Motor neuron (in vitro differentiated cells): ENCODE measurements around the gene KCND2. TPM values are rescaled to one million over a fixed set of nuclear protein-coding genes. Genes with fewer than 3 reads are reported as not detected.
A peak's percentile ranks its signal among the peaks of the same experiment; 100 is the strongest.
"Not testable (repeated sequence)": the region's sequence is repeated elsewhere in the genome, so short reads cannot be mapped to it uniquely, and the experiment has no call there.

Experiments used
- ATAC-seq, 8 experiments: fragments of 200-7000 bp; cut with Tn5 transposase; replicated peaks in 6 of 8; 2 replicates each; pipeline ENCODE4 v1.8.0; 2021; ENCODE audit warnings: mild to moderate bottlenecking in 8 of 8, moderate library complexity in 8 of 8
- H3K27ac ChIP-seq, 2 donors: fragments of 250-450 bp; sonication (Bioruptor Pico); 2 replicates each; pipeline ENCODE4 v1.9.0; 2021; ENCODE audit warnings: antibody characterized with exemption in 2 of 2, mild to moderate bottlenecking in 2 of 2, moderate library complexity in 1 of 2
- H3K4me1 ChIP-seq, 2 donors: fragments of 250-450 bp; sonication (Bioruptor Pico); replicated peaks in 1 of 2; 2 replicates each; pipeline ENCODE4 v1.6.1; 2021; ENCODE audit warnings: antibody characterized with exemption in 2 of 2, mild to moderate bottlenecking in 2 of 2, moderate library complexity in 1 of 2
- H3K4me3 ChIP-seq, 5 donors: fragments of 250-450 bp; sonication (Bioruptor Pico); 2 replicates each; pipeline ENCODE4 v1.9.0; 2021; ENCODE audit warnings: antibody characterized with exemption in 5 of 5, mild to moderate bottlenecking in 5 of 5, moderate library complexity in 4 of 5
- WGBS, 10 experiments: fragments of 450-650 bp; shearing (Covaris generic); methylation state at CpG; one replicate each; pipeline ENCODE4 v1.0.0; 2022; 5-methylcytosine and 5-hydroxymethylcytosine counted together
- in situ Hi-C, 9 experiments: fragments of 400-800 bp; cut with MboI; loops; one replicate each; pipeline ENCODE4 v1.15.0; 2021; ENCODE audit warnings: low sequenced_read_pairs in 9 of 9, low pct_unique_long_range_greater_than_20kb in 2 of 9; ENCODE audit not compliant: unreplicated experiment in 9 of 9
- total RNA-seq, 8 experiments: library from RNA; unstranded; fragments of 300-600 nt; gene quantifications; 2 replicates each; pipeline versions ENCODE4 v1.2.3 to v1.2.4, GENCODE V29; 2022

KCND2 gene
- total RNA-seq, 8 experiments from 2014 or later, result 0.36 to 14.7 (median 5.0) TPM

DNA sequence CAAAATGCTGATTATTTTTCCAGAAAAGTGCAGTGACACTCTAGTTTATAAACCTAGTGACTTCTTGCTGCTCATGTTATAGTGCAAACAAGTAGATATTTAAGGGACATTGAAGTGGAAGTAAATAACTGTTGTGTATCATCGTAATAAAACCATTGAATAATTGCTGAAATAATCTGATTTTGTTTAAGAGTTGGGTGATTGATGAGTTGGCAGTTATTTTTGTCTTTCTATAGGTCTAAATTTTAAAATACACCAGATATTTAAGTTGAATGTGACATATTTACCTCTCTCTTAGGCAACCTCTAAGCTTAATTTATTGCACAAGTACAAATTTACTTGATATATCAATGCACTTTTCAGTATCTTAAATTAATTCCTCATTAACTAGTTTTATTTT lies 392.1 kb downstream of the KCND2 start:
- H3K4me3 ChIP-seq, result no peak overlapping the region
- no peak overlapping the region for H3K27ac ChIP-seq
- WGBS, 10 experiments, result 78 to 100% (median 86%) methylated on average over 1 of the region's 1 CpG; no CpG with 5 or more reads in 6 of the 10 experiments
- ATAC-seq, result no peak
- in situ Hi-C loops, result no loop called here
- H3K4me1 ChIP-seq, result peaks cover 0 to 9% of the 10 kb centered on the region in 2 donors

- in situ Hi-C loops, result no loop called here
- H3K4me3 ChIP-seq, result no peak overlapping the region
- ATAC-seq, result no peak
- no peaks in the 10 kb centered on the region for H3K4me1 ChIP-seq
- H3K27ac ChIP-seq, result no peak overlapping the region
- WGBS, 10 experiments, result 22 to 100% (median 80%) methylated on average over 1 to 5 of the region's 5 CpGs
These were observed 402.1 kb downstream of the KCND2 start for GRCh38 chr7:120675076-120675475.

DNA sequence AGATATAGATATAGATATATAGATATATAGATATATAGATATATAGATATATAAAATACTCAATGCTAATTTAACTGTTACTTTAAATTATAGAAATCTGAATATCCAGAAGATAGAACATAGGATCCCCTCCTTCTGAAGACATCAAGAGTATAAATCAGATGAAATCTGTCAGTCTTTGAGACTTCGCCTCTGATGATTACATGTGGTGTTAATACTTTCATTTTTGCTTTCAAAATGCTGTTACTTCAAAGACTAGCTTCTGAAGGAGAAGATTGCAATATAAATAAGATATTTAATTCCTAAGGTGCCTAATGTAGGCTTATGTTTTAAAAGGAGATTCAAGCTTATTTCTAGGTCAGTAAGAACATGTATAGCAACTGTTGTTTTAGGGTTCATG lies 404.6 kb downstream of the KCND2 start:
- WGBS, 10 experiments, result 0 to 100% (median 92%) methylated on average over 1 of the region's 1 CpG; no CpG with 5 or more reads in 2 of the 10 experiments
- in situ Hi-C loops, result no loop called here
- no peak for ATAC-seq
- Histone ChIP-seq H3K27ac (no peak overlapping the region), H3K4me3 (no peak overlapping the region), H3K4me1 (no peaks in the 10 kb centered on the region)

DNA sequence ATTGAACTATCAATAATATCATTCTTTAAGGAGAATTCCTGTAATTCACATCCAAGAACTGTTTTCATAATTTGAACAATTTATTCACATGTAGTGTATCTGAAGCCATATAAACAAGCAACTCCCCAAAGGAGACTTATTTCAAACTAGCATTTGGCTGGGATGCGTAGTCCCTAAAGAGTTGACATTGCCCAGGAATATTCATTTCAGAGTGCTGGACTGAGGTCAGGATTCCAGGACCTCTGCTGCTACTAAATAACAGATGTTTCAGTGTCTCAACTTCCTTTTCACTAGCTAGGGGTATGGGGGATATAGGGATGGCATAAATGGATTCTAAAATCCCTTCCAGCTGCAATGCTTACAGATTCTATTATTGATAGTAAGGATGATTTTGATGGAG lies 408.0 kb downstream of the KCND2 start:
- in situ Hi-C loops, result no loop called here
- ATAC-seq, result no peak
- no peak overlapping the region for H3K4me3 ChIP-seq
- H3K27ac ChIP-seq, result no peak overlapping the region
- no peaks in the 10 kb centered on the region for H3K4me1 ChIP-seq
- 33 to 100% (median 83%) methylated on average over 1 of the region's 1 CpG; no CpG with 5 or more reads in 6 of the 10 experiments for WGBS, 10 experiments

GRCh38 chr7:120684463-120684862 lies 411.5 kb downstream of the KCND2 start:
- H3K4me1 ChIP-seq, result peaks cover 0 to 7% of the 10 kb centered on the region in 2 donors
- no peak overlapping the region for H3K4me3 ChIP-seq
- in situ Hi-C loops, result no loop called here
- WGBS, 10 experiments, result 0 to 100% (median 69%) methylated on average over 1 to 4 of the region's 6 CpGs; no CpG with 5 or more reads in 2 of the 10 experiments
- H3K27ac ChIP-seq, result no peak overlapping the region
- no peak for ATAC-seq

DNA sequence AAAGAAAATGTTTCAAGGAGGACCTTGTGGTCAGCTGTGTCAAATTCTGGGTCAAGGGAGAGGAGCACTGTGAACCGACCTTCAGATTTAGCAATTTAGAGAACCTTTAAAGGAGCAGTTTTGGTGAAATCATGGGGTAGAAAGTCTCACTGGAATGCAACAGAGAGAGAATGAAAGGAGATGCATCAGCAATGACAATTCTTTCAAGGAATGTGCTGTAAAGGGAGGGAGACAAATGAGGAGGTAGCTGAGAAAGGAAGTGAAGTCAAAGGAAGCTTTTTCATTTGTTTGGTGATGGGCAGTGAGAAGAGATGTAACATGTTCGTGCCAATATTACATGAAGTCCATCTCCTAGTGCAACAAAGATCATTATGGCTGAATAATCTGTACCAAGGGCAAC lies 418.9 kb downstream of the KCND2 start:
- WGBS, 10 experiments, result 26 to 92% (median 53%) methylated on average over 1 to 2 of the region's 2 CpGs; no CpG with 5 or more reads in 1 of the 10 experiments
- in situ Hi-C loops, result no loop called here
- no peak overlapping the region for H3K4me3 ChIP-seq
- ATAC-seq, result no peak
- H3K27ac ChIP-seq, result no peak overlapping the region
- H3K4me1 ChIP-seq, result peaks cover 0 to 11% of the 10 kb centered on the region in 2 donors

DNA sequence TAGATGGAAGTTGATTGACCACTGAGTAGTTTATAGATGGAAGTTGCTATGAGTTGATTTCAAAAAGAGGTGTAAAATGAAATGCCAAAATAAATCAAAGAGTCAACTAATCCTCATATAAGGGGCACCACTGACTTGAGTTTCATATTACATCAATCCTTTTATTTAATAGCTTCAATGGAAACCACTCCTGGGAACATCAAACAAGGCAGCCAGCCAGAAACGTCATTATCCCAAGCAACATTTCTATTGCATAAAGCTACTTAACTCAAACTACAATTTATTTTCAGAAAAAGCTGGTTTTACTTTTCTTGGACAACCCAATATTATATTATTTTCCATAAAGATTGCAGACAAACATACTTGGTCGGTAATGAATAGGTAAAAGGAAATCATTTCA lies 422.9 kb downstream of the KCND2 start:
- ATAC-seq, result no peak
- in situ Hi-C loops, result no loop called here
- Histone ChIP-seq H3K4me3 (no peak overlapping the region), H3K4me1 (peaks cover 0 to 2% of the 10 kb centered on the region in 2 donors), H3K27ac (no peak overlapping the region)
- WGBS, 10 experiments, result 0 to 95% (median 81%) methylated on average over 1 to 2 of the region's 2 CpGs; no CpG with 5 or more reads in 1 of the 10 experiments

GRCh38 chr7:120700796-120701195 lies 427.8 kb downstream of the KCND2 start:
- Histone ChIP-seq H3K27ac (no peak overlapping the region), H3K4me3 (no peak overlapping the region), H3K4me1 (no peaks in the 10 kb centered on the region)
- peak in 1 of 8 experiments; percentile 56 for ATAC-seq
- 5 to 100% (median 85%) methylated on average over 1 to 2 of the region's 2 CpGs; no CpG with 5 or more reads in 4 of the 10 experiments for WGBS, 10 experiments
- in situ Hi-C loops, result no loop called here

DNA sequence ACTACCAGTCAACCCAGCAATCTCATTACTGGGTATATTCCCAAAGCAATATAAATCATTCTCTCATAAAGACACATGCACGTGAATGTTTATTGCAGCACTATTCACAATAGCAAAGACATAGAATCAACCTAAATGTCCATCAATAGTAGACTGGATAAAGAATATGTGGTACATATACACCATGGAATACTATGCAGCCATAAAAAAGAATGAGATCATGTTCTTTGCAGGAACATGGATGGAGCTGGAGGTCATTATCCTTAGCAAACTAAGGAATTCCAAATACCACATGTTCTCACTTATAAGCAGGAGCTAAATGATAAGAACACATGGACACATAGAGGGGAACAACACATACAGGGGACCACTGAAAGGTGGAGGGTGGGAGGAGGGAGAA lies 429.4 kb downstream of the KCND2 start:
- WGBS, 10 experiments, result 38 to 100% (median 88%) methylated on average over 1 of the region's 1 CpG; no CpG with 5 or more reads in 2 of the 10 experiments
- H3K4me1 ChIP-seq, H3K4me3 ChIP-seq, H3K27ac ChIP-seq, in situ Hi-C loops, ATAC-seq: not testable (repeated sequence)

DNA sequence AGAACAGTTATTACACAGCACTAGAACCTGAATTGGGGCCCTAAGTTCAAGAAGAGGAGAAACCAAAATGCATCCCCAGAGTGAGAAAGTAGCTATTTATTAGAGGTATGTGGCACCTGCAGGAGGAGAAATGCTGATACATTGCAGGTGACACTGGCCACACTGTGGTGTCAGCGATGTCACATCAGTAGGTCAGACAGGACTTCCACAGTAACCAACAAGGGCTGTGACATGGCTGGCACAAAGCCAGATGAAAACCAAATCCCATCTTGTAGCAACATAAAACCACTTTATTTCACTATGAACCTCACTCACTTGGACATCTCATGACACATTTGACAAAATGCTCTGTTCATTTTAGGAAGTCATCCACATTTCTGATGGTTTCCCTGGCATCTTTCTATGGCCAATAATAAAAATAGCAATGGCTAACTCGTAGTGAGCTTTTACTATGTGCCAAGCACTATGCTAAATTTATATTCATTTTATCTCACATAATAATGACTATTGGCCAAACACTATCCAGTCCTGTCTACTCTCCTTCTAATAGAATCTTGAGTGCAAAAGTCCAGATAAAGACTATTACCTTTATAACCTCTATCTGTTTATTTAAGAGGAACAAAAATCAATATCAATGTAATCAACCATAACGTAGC lies 430.7 kb downstream of the KCND2 start:
- H3K4me1 ChIP-seq, result no peaks in the 10 kb centered on the region
- no peak for ATAC-seq
- no peak overlapping the region for H3K27ac ChIP-seq
- H3K4me3 ChIP-seq, result no peak overlapping the region
- in situ Hi-C loops, result no loop called here
- WGBS, 10 experiments, result 0 to 100% (median 88%) methylated on average over 1 to 3 of the region's 3 CpGs

DNA sequence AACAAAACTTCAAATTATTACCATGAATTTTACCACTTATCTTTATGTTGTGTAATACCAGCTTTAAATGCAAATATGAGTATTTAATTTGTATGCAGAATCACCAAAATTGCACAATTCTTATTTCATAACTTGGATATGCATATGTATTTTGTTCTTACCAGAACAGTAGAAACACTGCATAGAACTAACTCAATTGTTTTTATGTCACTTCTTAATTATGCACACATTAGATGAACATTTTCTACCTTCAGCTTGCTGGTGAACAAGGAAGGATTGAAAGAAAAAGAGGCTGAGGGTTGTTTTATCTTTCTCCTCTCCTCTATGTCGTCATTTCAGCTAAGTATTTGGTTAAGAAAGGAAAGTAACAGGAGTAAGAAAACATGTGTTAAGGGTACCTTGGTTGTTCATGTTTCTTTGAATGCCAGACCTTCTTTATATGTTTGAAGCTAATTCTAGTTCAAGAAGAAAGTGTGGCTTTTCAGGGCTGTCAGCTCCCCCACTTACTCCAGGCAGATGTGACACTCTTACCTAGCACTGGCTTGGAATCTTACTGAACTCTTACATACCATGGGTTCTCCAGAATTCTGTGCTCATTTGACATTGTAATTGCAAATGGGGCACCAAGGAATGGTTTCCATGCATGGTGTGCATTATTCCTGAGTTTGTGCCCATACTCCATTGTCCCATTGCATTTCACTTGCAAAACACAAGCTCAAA lies 436.4 kb downstream of the KCND2 start:
- H3K4me3 ChIP-seq, result no peak overlapping the region
- H3K4me1 ChIP-seq, result no peaks in the 10 kb centered on the region
- WGBS, 10 experiments, result 0 to 100% (median 43%) methylated on average over 1 of the region's 1 CpG; no CpG with 5 or more reads in 4 of the 10 experiments
- no peak overlapping the region for H3K27ac ChIP-seq
- in situ Hi-C loops, result no loop called here
- peak in 3 of 8 experiments; percentile 77 to 79 (median 78) for ATAC-seq

GRCh38 chr7:120709972-120710320 lies 437.0 kb downstream of the KCND2 start:
- Histone ChIP-seq H3K4me3 (no peak overlapping the region), H3K27ac (no peak overlapping the region), H3K4me1 (no peaks in the 10 kb centered on the region)
- ATAC-seq, result peak in 6 of 8 experiments; percentile 25 to 67 (median 57)
- in situ Hi-C loops, result no loop called here
- WGBS, 10 experiments, result 25 to 100% (median 67%) methylated on average over 1 of the region's 1 CpG; no CpG with 5 or more reads in 3 of the 10 experiments

- ATAC-seq, result no peak
- in situ Hi-C loops, result no loop called here
- Histone ChIP-seq H3K27ac (no peak overlapping the region), H3K4me3 (no peak overlapping the region), H3K4me1 (peaks cover 8 to 10% of the 10 kb centered on the region in 2 donors)
- WGBS, 10 experiments, result 10 to 100% (median 83%) methylated on average over 1 to 3 of the region's 3 CpGs; no CpG with 5 or more reads in 1 of the 10 experiments
These were observed 442.0 kb downstream of the KCND2 start for GRCh38 chr7:120714945-120715344.
